Epithelial cell of proximal tubule (primary cell): ENCODE measurements around the gene FPR2. TPM values are rescaled to one million over a fixed set of nuclear protein-coding genes. Genes with fewer than 3 reads are reported as not detected.

Experiments
- DNase-seq: peaks from one replicate; pipeline ENCODE4 v3.0.0-alpha.2; 2011; ENCODE audit warnings: low read depth
- H3K4me3 ChIP-seq: 2 replicates; pipeline ENCODE4 v1.5.1; 2011; ENCODE audit warnings: low read depth, mild to moderate bottlenecking, low read length
- CTCF ChIP-seq: conservative IDR thresholded peaks from 2 replicates; pipeline ENCODE4 v1.5.1; 2012; ENCODE audit warnings: low read depth, mild to moderate bottlenecking, low read length
- total RNA-seq: library from RNA; depleted of rRNA; stranded (reverse); fragments of >200 nt; gene quantifications from 2 replicates; pipeline ENCODE4 v1.2.3, GENCODE V29; 2015

The FPR2 gene
- total RNA-seq, 1 donor from 2014 or later: not detected

GRCh38 chr19:51740356-51740755 lies 20.6 kb upstream of the FPR2 start:
- TF ChIP-seq CTCF: no peak
- H3K4me3 ChIP-seq: no peak overlapping the region

DNA sequence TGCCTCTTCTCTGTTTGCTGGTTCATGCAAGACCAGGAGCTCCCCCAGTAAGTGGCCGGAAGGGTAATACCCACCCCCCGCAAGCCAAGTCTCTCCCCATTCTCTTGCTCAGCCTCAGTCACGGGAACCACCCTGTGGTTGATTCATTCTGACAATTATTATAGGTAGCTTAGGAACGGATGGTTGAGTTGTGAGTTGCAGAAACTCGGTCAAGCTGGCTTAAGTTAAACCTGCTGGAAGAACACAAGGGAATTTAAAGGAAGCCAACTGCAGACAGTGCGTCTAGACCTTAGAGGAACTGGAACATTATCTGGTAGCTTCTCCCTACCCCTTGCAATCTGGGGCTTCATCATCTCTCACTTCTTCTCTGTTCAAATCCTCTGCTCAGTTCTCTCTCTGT lies 18.2 kb upstream of the FPR2 start:
- TF ChIP-seq CTCF: no peak
- peak; percentile 58 for DNase-seq
- H3K4me3 ChIP-seq: no peak overlapping the region

More at GRCh38 chr19:51740356-51740755, 20.6 kb upstream of the FPR2 start:
- no peak for DNase-seq

- no peak for DNase-seq
Observed at GRCh38 chr19:51743405-51743804, 17.6 kb upstream of the FPR2 start.

DNA sequence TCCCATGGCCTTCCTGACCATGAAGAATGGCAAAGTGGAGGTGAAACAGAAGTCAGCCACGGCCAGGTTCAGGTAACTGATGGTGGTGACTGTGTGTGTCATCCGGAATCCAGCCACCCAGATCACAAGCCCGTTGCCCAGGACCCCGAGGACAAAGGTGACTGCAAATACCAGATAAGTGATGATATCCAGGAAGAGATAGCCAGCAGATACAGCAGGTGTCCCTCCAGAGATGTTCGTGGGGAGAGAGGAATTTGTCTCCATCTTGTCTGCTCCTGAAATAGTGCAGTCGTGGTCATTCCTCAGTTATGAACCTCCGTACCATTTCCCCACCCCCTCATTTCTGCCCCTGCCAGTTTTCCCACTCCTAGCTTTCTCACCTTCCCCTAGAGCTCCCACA lies 14.2 kb upstream of the FPR2 start:
- TF ChIP-seq CTCF: no peak
- H3K4me3 ChIP-seq: no peak overlapping the region
- no peak for DNase-seq

More at GRCh38 chr19:51743405-51743804, 17.6 kb upstream of the FPR2 start:
- H3K4me3 ChIP-seq: no peak overlapping the region
- TF ChIP-seq CTCF: no peak

DNA sequence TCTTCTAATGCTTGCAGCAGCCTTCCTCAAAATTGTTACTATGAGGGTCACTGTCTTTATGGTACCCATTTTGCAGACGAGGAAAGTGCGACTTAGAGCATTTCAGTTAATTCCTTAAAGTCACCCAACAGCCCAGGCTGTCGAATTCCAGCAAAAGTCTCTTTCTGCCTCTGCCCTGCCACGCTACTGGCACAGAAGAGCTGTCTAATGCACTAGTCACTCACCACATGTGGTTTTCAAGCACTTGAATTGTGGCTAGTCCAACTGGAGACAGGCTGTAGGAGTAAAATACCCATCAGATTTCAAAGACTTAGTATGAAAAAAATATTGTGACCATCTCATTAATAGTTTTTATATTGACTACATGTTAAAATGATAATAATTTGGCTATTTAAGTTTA lies 11.0 kb upstream of the FPR2 start:
- TF ChIP-seq CTCF: no peak
- no peak for DNase-seq
- H3K4me3 ChIP-seq: no peak overlapping the region

DNA sequence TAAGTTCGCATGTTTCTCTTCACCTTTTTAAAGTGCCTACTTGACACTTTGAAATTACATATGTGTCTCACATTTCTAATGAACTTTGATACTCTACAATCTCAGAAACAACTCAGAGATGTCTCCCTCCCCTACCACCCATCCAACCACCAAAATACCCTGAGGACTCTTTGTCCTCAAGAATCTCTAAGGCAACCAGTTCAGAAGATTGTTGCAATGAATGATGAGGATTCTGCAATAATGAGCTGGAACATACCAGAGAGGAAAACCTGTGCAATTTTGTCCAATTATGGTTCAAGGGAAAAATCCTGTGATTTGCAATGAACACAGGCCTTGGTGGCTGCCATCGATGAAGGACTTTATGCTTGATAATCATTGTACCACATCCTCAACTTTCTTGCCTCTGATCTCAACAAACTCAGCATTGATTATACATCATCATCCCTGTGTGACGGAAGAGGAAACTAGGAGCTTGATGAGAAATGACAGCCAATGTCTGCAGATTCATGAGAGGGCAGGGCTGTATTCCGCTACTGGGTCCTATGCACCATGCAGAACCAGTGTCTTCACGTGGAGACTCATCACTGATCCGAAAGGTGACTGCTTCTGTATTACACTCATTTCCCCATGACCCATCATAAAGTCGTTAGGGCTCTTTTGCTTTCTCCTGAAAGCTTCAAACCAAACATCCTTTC lies 10.4 kb upstream of the FPR2 start:
- DNase-seq: no peak
- no peak overlapping the region for H3K4me3 ChIP-seq
- TF ChIP-seq CTCF: no peak

GRCh38 chr19:51751655-51752054 lies 9.3 kb upstream of the FPR2 start, which contains the start of gene FPR1:
Gene FPR1 (minus strand): TSS chr19:51751878. CDS start chr19:51746994, 4,884 bp downstream.
- TF ChIP-seq CTCF: no peak
- no peak for DNase-seq
- H3K4me3 ChIP-seq: no peak within 1 kb of the TSS
